WTC11 (cell line): ENCODE measurements around the gene FIGNL2. TPM values are rescaled to one million over a fixed set of nuclear protein-coding genes. Genes with fewer than 3 reads are reported as not detected.

Experiments
- ATAC-seq: fragments of 200-7000 bp; cut with Tn5 transposase; 2 replicates; pipeline ENCODE4 v1.10.0; 2021; ENCODE audit warnings: mild to moderate bottlenecking, moderate library complexity
- CTCF ChIA-PET: fragments of 300-600 bp; sonication (Branson Sonifier 250); formaldehyde crosslinking; loops from one replicate; lab custom pipeline; 2021; ENCODE audit warnings: antibody characterized with exemption; lab: Charles Lee
- POLR2A ChIA-PET: fragments of 350-600 bp; sonication (Branson Sonifier 250); formaldehyde crosslinking; loops from one replicate; lab custom pipeline; 2021; ENCODE audit warnings: antibody characterized with exemption; lab: Charles Lee
- DNase-seq: peaks from one replicate; pipeline ENCODE4 v3.0.0; 2021; ENCODE audit warnings: low spot score
- H3K27ac Mint-ChIP-seq: 2 replicates; pipeline ENCODE4 v1.8.0; 2021; ENCODE audit warnings: mixed read lengths
- H3K27me3 Mint-ChIP-seq: 2 replicates; pipeline ENCODE4 v1.8.0; 2021; ENCODE audit warnings: low read depth, mild to moderate bottlenecking, moderate library complexity, mixed read lengths
- H3K36me3 Mint-ChIP-seq: 2 replicates; pipeline ENCODE4 v1.8.0; 2021; ENCODE audit warnings: mixed read lengths
- H3K4me1 Mint-ChIP-seq: 2 replicates; pipeline ENCODE4 v1.8.0; 2022; ENCODE audit warnings: mixed read lengths
- H3K4me3 Mint-ChIP-seq: 2 replicates; pipeline ENCODE4 v1.8.0; 2021; ENCODE audit warnings: mild to moderate bottlenecking, moderate library complexity, mixed read lengths
- H3K9me3 Mint-ChIP-seq: 2 replicates; pipeline ENCODE4 v1.8.0; 2021; ENCODE audit warnings: mixed read lengths
- AR ChIP-seq: fragments of 250-450 bp; sonication (Bioruptor Pico); IDR thresholded peaks from 2 replicates; pipeline ENCODE4 v1.9.0; 2021; ENCODE audit warnings: mild to moderate bottlenecking
- ATF1 ChIP-seq: sonication (generic); formaldehyde crosslinking; IDR thresholded peaks from 2 replicates; pipeline ENCODE4 v1.8.1; 2023; ENCODE audit warnings: mild to moderate bottlenecking, moderate library complexity, missing genetic modification reagents
- CBFB ChIP-seq: sonication (generic); formaldehyde crosslinking; IDR thresholded peaks from 2 replicates; pipeline ENCODE4 v1.8.1; 2022; ENCODE audit warnings: mild to moderate bottlenecking, low read depth, missing genetic modification reagents
- CTCF ChIP-seq: fragments of 200-600 bp; IDR thresholded peaks from 2 replicates; pipeline ENCODE4 v1.8.0; 2022; ENCODE audit warnings: antibody characterized with exemption
- EMX1 ChIP-seq: fragments of 250-450 bp; sonication (Bioruptor Pico); IDR thresholded peaks from 2 replicates; pipeline ENCODE4 v1.8.0; 2021; ENCODE audit warnings: mild to moderate bottlenecking
- ERG ChIP-seq: fragments of 250-450 bp; sonication (Bioruptor Pico); IDR thresholded peaks from 2 replicates; pipeline ENCODE4 v1.8.0; 2021; ENCODE audit warnings: mild to moderate bottlenecking
- ESRRA ChIP-seq: sonication (generic); formaldehyde crosslinking; IDR thresholded peaks from 2 replicates; pipeline ENCODE4 v1.8.1; 2022; ENCODE audit warnings: mild to moderate bottlenecking, missing genetic modification reagents, borderline replicate concordance
- ETV6 ChIP-seq: sonication (generic); formaldehyde crosslinking; IDR thresholded peaks from 2 replicates; pipeline ENCODE4 v1.8.1; 2022; ENCODE audit warnings: mild to moderate bottlenecking, missing genetic modification reagents
- FOXJ3 ChIP-seq: sonication (generic); formaldehyde crosslinking; IDR thresholded peaks from 2 replicates; pipeline ENCODE4 v1.9.0; 2021; ENCODE audit warnings: missing genetic modification reagents, mild to moderate bottlenecking, borderline replicate concordance
- GTF2I ChIP-seq: fragments of 250-450 bp; sonication (Bioruptor Pico); conservative IDR thresholded peaks from 2 replicates; pipeline ENCODE4 v1.4.0; 2021; ENCODE audit warnings: mild to moderate bottlenecking
- HMGXB4 ChIP-seq: sonication (generic); formaldehyde crosslinking; IDR thresholded peaks from 2 replicates; pipeline ENCODE4 v1.8.1; 2023; ENCODE audit warnings: mild to moderate bottlenecking, moderate library complexity, missing genetic modification reagents
- IRF2 ChIP-seq: sonication (generic); formaldehyde crosslinking; IDR thresholded peaks from 2 replicates; pipeline ENCODE4 v1.8.0; 2022; ENCODE audit warnings: low read depth, missing genetic modification reagents, borderline replicate concordance
- NFATC4 ChIP-seq: fragments of 250-450 bp; sonication (Bioruptor Pico); IDR thresholded peaks from 2 replicates; pipeline ENCODE4 v1.9.0; 2021; ENCODE audit warnings: mild to moderate bottlenecking
- OVOL2 ChIP-seq: fragments of 250-450 bp; sonication (Bioruptor Pico); IDR thresholded peaks from 2 replicates; pipeline ENCODE4 v1.9.0; 2021; ENCODE audit warnings: mild to moderate bottlenecking, borderline replicate concordance
- SMAD3 ChIP-seq: sonication (generic); formaldehyde crosslinking; IDR thresholded peaks from 2 replicates; pipeline ENCODE4 v1.8.0; 2022; ENCODE audit warnings: missing genetic modification reagents, mild to moderate bottlenecking, borderline replicate concordance
- TEAD4 ChIP-seq: sonication (generic); formaldehyde crosslinking; IDR thresholded peaks from 2 replicates; pipeline ENCODE4 v1.8.0; 2022; ENCODE audit warnings: mild to moderate bottlenecking, missing genetic modification reagents
- TP53 ChIP-seq: sonication (generic); formaldehyde crosslinking; IDR thresholded peaks from 2 replicates; pipeline ENCODE4 v1.8.1; 2023; ENCODE audit warnings: mild to moderate bottlenecking, missing genetic modification reagents
- ZMAT4 ChIP-seq: fragments of 250-450 bp; sonication (Bioruptor Pico); IDR thresholded peaks from 2 replicates; pipeline ENCODE4 v1.9.0; 2021; ENCODE audit warnings: mild to moderate bottlenecking
- ZNF281 ChIP-seq: sonication (generic); formaldehyde crosslinking; IDR thresholded peaks from 2 replicates; pipeline ENCODE4 v1.8.0; 2023; ENCODE audit warnings: mild to moderate bottlenecking, missing genetic modification reagents
- ZNF396 ChIP-seq: fragments of 250-450 bp; sonication (Bioruptor Pico); IDR thresholded peaks from 2 replicates; pipeline ENCODE4 v1.8.0; 2021; ENCODE audit warnings: mild to moderate bottlenecking, moderate library complexity, borderline replicate concordance
- total RNA-seq: library from RNA; stranded (reverse); gene quantifications from 3 replicates; pipeline ENCODE4 v1.2.3, GENCODE V29; 2021

The FIGNL2 gene
- total RNA-seq, 1 experiment from 2014 or later = 9.9 TPM

GRCh38 chr12:51870504-51870903 is 22.0 kb upstream of the FIGNL2 start:
- Mint-ChIP-seq H3K4me3 (peak overlapping the region; percentile 69), H3K4me1 (peaks cover 69% of the 10 kb centered on the region), H3K9me3 (no peaks in the 10 kb centered on the region), H3K36me3 (no peaks in the 10 kb centered on the region), H3K27me3 (peaks cover 54% of the 10 kb centered on the region), H3K27ac (no peak overlapping the region)
- ChIA-PET POLR2A (interaction anchor here (1.1 to 1.6 kb wide), 2 partner anchors 18 to 22 kb away, joined by 3 to 4 read pairs; partner anchors contain the start of genes ANKRD33 and FIGNL2), CTCF (interaction anchor here (0.8 to 7.2 kb wide), 12 partner anchors 9 to 446 kb away, joined by 3 to 164 read pairs (median 6); partner anchors contain the start of genes FIGNL2 and SLC4A8)
- no peak for ATAC-seq
- no peak for TF ChIP-seq ATF1 (CRISPR knock-in tag)
- TF ChIP-seq ESRRA (CRISPR knock-in tag) = no peak
- no peak for TF ChIP-seq SMAD3 (CRISPR knock-in tag)
- TF ChIP-seq NFATC4 (CRISPR knock-in tag) = no peak
- TF ChIP-seq ETV6 (CRISPR knock-in tag) = no peak
- no peak for TF ChIP-seq ZNF396 (CRISPR knock-in tag)
- no peak for TF ChIP-seq TEAD4 (CRISPR knock-in tag)
- TF ChIP-seq EMX1 (CRISPR knock-in tag) = no peak
- TF ChIP-seq FOXJ3 (CRISPR knock-in tag) = no peak
- TF ChIP-seq ZNF281 (CRISPR knock-in tag) = no peak
- TF ChIP-seq TP53 (CRISPR knock-in tag) = no peak
- TF ChIP-seq CBFB (CRISPR knock-in tag) = no peak
- TF ChIP-seq GTF2I (CRISPR knock-in tag) = no peak
- no peak for TF ChIP-seq ZMAT4
- TF ChIP-seq OVOL2 (CRISPR knock-in tag) = no peak
- TF ChIP-seq ERG (CRISPR knock-in tag) = no peak
- no peak for TF ChIP-seq HMGXB4 (CRISPR knock-in tag)
- no peak for TF ChIP-seq CTCF
- TF ChIP-seq IRF2 (CRISPR knock-in tag) = no peak
- TF ChIP-seq AR = no peak
- DNase-seq = no peak
